COLO668 (cell line): ENCODE results near the gene PIAS1.
"Not testable (repeated sequence)": the region's sequence is repeated elsewhere in the genome, so short reads cannot be mapped to it uniquely, and the experiment has no call there.

Source experiments
- DNase-seq: peaks from one replicate; lab custom pipeline; 2025; ENCODE audit not compliant: unreplicated experiment; lab: John Stamatoyannopoulos, UW

PIAS1 gene

GRCh38 chr15:68201153-68201878 lies 147.2 kb downstream of the PIAS1 start:
- no peak for DNase-seq

DNA sequence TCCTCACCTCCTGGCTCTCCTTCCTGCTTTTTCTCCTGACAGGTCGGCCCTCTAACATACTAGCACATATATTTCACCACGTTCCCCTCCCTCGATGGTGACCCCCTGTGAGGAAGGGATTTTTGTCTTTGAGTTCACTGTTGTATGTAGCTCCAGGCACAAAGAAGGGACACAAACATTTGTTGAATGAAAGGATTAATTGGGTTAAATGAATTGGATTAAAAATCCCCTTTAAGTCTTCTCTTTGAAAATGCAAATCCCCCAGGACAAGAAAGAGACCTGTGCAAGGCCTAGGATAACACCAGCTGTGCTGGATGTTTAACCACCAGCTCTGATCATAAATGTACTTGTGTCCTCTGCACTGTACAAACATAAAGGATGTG lies 147.8 kb downstream of the PIAS1 start:
- DNase-seq = no peak

GRCh38 chr15:68202994-68203393 lies 148.9 kb downstream of the PIAS1 start:
- DNase-seq = not testable (repeated sequence)

- DNase-seq = no peak
Observed at GRCh38 chr15:68203486-68203885, 149.4 kb downstream of the PIAS1 start.

DNA sequence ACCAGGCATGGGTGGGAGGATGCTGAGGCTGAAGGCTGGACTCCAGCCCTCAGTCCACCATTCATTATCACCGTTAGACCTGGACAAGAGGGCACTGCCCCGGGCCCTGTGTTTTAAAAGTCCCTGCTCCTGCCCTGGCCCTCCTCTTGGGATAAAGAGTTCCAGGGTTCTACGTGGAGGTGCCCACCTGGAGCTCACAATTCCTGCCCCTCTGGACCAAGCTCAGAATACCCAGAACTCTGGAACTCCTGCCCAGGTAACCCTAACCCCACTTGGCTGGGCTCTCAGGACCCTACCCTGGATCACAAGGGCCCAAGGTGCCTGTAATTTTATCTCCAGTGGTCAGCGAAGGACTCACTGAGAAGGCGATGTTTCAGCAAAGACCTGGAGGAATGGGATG lies 149.8 kb downstream of the PIAS1 start:
- no peak for DNase-seq

- no peak for DNase-seq
Observed at GRCh38 chr15:68204361-68204760, 150.2 kb downstream of the PIAS1 start.

DNA sequence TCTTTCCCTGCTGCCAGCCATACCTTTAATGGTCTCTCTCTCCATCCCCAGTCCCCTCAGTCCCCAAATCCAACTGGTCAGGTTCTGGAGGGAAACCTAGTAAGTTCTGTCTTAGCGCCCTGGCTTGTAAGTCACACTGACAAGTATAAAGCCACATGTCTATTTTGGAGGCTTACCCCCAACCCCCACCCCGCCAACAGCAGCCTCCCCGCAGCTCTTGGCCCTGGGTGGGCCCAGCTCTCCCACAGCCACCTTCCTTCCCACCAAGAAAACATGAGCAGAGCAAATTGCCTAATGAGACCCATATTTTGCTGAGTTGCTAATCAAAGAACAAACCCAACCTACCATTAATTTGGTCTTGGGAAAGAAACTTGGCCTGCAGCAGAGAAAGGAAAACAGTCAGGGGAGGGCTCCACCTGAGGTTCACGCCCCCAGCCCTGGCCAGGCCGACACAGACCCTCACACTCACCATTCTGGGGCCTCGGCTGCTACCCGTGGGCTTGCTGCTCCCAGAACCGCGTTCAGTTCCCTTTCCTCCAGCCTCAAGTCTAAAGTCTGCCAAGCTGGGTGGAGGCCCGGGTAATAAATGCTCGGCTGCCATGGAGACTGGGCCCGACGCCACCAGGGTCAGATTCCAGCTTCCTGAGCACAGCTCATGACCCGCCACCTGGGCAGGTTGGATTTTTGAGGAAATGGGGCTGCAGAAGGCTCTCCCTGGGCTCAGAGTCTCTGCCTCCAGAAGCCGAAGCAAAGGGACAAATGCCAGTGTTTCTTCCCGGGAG lies 150.9 kb downstream of the PIAS1 start, which contains the start of gene CALML4:
TSS of gene CALML4 (minus strand) at position 557 of the 782 bp plus-strand sequence. CDS start at position 472, 85 bp downstream.
- DNase-seq = peak; percentile 67

- no peak for DNase-seq
Observed at GRCh38 chr15:68205558-68205944, 151.4 kb downstream of the PIAS1 start.

DNA sequence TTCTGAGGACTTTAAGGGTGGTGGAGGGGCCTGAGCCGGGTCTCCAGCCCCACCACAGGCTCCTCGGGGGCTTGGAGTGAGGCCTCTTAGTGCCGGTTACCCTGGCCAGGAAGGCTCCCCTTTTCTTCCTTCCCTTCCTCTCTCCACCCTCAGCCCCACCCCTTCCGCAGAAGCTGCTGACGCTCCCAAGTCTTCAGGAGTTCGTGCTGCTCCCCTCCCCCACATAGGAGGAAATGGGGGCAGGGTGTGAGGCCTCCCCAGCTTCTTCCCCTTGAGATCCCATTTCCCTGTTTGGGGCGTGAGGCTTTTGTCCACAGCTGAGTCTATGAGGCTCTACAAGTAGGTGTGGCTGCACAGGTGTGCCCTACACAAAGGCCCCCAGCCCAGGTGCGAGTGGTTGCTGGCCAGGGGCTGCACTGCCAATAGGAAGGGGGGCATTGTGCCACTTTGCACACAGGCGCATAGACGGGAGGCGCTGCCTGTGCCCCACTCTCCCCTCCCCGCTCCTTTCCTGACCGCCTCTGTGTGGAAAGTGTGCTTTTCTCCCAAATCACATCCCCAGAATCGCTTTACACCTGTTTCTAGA lies 151.9 kb downstream of the PIAS1 start:
- DNase-seq = peak; percentile 15

DNA sequence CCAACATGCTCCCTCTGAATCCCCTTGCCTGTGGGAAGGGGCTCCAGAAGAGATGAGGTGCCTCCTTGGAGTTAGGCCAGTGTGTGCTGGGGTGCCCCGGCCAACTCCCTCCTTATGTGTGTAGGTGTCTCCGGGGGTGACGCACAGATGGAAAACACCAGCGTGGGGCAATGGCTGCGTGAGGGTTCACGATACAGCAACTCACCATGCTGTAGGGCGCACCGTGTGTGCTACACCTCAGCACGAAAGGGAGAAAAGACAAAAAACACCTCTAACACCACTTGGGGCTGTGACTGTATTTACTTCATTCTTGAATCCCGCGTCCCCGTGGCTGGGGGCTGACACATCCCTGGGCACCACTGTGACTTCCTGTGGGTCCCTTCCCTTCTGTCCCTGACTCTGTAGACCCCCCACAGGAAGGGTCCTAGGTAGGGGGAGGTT lies 152.6 kb downstream of the PIAS1 start:
- DNase-seq = no peak

DNA sequence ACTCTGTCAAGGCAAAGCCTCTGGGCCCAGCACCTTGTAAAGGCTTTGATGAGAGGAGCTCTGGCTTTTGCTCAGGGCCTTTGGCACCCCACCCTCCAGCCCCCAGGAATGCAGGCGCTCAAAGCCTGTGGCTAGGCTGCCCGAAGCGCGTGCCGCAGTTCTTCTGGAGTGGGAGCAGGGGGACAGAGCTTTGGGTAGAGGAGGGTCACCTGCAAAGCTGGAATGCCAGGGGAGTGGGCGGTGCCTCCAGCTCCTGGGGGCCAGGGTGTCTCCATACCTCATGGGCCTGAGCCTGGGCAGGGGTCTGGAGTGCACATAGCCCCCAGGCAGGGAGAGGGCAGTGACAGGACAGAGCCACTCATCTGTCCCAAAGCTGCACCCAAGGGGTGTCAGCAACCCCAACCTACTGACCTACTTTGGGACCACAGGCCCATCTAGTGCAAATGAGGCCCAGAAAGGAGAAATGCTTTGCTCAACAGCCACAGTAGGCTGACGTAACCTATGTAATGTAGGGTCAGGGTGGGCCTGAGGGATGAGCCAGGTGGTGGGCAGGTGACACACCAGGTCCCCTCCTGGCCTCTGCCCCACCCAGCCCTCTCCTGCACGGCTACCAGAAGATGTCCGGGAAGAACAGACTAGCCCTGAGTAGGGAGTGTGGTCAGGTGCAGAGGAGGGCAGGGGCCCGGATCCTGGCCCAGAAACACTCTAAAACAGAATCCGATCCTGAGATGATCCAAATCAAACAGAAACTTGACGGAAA lies 153.2 kb downstream of the PIAS1 start:
- no peak for DNase-seq

- no peak for DNase-seq
Observed at GRCh38 chr15:68208136-68208535, 154.0 kb downstream of the PIAS1 start.

DNA sequence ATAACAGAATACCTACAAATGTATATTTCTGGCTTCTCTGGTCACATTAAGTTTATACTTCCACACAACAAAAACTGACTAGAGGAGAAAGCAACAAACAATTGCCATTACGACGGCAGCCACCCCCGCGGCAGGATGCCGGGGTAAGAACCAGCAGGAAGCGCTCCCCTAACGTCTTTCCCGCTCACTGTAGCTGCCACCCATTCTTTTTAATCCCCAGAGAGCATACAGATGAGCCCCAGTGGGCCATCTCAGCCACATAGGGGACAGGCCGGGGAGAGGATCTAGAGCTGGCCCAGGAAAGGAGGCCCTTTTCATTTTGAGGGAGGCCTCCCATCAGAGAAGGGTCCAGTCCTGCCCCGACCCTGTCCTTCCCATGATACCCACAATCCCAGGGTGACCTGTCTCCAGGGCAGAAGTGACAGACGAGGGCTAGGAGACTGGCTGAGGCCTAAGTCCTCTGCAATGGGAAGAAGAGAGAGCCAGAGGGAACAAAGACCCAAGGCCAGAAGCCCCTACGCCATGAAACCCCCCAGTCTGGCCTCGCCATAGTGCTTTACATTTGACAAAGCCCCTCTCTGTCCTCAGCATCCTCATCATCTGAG lies 154.6 kb downstream of the PIAS1 start:
- no peak for DNase-seq

DNA sequence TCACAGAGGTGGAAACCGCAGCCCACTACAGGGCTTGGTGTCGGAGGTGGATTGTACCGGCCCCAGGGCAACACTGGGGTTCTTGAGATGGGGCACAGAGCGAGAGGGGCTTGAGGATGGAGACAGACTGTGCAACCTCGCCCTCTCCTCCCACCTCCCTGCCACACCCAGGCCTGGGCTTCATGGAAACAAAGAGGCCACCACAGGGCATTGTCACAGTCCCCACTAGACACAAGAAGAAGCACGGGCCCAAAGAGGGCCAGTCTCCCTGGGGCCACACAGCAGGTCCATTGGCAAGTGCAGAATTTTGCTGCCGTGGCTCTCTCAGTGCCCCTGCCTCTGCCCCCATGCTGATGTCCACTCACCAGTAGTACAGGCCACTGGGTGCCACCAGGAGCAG lies 155.2 kb downstream of the PIAS1 start:
- no peak for DNase-seq

GRCh38 chr15:68209735-68210408 lies 155.8 kb downstream of the PIAS1 start:
- no peak for DNase-seq

- DNase-seq = no peak
Observed at GRCh38 chr15:68210409-68210756, 156.3 kb downstream of the PIAS1 start.

DNA sequence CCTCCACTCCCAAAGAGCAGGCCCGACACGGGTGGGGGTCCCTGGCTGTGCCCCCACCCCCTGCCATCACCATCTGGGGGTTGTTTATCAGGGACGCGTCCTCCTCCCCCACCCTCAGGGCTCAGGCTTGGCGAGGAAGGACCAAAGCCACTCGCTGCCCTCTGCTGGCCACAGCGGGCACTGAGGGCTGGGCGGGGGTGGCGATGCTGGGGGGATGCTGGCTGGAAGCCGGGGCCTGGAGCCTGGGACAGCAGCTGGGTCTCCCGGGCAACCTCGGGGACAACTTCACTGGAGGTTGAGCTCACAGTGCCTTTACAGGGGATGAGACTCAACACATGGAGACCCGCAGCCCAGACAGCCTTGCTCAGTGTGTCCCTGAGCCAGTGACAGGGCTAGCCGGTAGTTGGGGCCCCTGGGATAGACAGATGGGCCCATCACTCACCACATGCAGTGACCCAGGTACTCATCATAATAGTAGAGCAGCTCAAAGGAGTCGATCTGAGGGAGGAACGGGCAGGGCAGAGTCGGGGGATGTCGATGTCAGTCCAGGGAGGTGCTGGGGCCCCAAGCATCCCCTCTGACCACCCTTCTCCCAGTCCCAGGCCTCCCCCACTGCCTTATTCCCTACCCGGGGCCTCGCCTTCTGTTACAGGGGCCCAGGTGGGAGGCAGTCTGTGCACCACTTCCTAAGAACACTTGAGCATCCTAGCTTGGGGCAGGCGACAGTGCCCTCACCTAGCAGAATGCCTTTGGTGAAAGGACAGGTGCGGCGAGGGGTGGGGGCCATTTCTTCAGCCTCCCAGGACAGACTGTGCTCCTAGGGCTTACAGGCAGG lies 156.9 kb downstream of the PIAS1 start:
- DNase-seq = peak; percentile 39

DNA sequence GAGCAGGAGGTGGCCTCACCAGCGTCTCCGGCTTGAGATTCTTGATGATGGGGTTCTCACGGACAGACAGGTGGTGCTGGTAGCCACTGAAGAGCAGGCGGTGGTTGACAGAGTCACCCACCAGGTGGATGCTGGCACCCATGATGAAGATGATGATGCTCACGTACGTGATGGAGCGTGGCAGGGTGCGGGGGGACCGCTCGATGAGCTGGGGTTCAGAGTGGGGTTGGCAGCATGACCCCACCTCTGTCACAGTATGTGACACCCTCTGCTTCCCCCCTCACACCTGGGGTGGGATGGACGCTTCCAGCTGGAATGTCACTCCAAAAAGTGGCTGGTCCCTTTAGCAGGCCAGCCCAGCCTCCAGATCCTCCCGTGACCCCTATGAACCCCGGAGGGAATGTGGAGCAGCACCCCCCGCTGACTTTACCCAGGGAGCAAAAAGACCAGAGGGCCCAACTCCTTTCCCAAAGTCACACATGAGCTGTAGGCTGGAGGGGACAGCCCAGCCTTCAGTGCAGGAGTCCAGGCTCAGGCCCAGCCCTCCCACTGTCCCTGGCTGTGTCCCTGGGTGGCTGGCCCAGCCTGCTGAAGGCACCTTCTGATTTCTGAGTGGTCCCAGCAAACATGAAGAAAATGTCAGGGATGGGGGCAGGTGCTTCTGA lies 157.7 kb downstream of the PIAS1 start:
- no peak for DNase-seq

DNA sequence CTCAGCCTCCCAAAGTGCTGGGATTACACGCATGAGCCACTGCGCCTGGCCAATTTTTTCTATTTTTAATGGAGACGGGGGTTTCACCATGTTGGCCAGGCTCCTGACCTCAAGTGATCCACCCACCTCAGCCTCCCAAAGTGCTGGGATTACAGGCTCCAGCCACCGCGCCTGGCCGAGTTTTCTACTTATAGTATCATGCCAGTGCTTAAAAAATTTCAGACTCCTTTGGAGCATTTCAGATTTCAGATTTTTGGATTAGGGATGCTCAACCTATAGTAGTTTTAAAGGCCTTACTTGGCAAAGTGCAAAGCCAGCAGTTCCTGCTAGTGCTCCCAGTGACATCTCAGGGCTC lies 159.4 kb downstream of the PIAS1 start:
- not testable (repeated sequence) for DNase-seq
